Subcutaneous abdominal adipose tissue (tissue), 5 donors: ENCODE data around the gene PHC2.

Source experiments
- H3K27ac ChIP-seq: one replicate; pipeline ENCODE4 v1.7.0; 2013; ENCODE audit warnings: low read depth, mild to moderate bottlenecking, inconsistent platforms, low read length, moderate library complexity
- H3K27me3 ChIP-seq, 5 donors: one replicate each; pipeline ENCODE4 v1.7.0; 2013; ENCODE audit warnings: low read length in 5 of 5, inconsistent platforms in 1 of 5; ENCODE audit not compliant: control insufficient read depth in 5 of 5, insufficient read depth in 4 of 5
- H3K36me3 ChIP-seq, 5 donors: one replicate each; pipeline ENCODE4 v1.7.0; 2013; ENCODE audit warnings: low read length in 5 of 5; ENCODE audit not compliant: control insufficient read depth in 5 of 5, insufficient read depth in 5 of 5
- H3K4me1 ChIP-seq, 5 donors: one replicate each; pipeline ENCODE4 v1.7.0; 2013; ENCODE audit warnings: low read length in 5 of 5, mild to moderate bottlenecking in 3 of 5, moderate library complexity in 1 of 5; ENCODE audit not compliant: control insufficient read depth in 5 of 5, insufficient read depth in 5 of 5
- H3K4me3 ChIP-seq, 5 donors: one replicate each; pipeline ENCODE4 v1.7.0; 2013; ENCODE audit warnings: low read length in 5 of 5, low read depth in 1 of 5
- H3K9ac ChIP-seq, 5 donors: one replicate each; pipeline ENCODE4 v1.7.0; 2013; ENCODE audit warnings: low read length in 5 of 5, mild to moderate bottlenecking in 4 of 5, moderate library complexity in 3 of 5
- H3K9me3 ChIP-seq, 5 donors: one replicate each; pipeline ENCODE4 v1.7.0; 2013; ENCODE audit warnings: low read length in 5 of 5; ENCODE audit not compliant: control insufficient read depth in 5 of 5
- donor health status: healthy.
- donor health status: healthy.
- donor health status: healthy.
- donor health status: healthy.
- donor health status: healthy.

Gene PHC2

GRCh38 chr1:33348676-33349080 is 82.2 kb downstream of the PHC2 start:
- H3K4me1 ChIP-seq: peaks cover 9 to 63% (median 47%) of the 10 kb centered on the region in 5 donors
- no peaks in the 10 kb centered on the region for H3K27me3 ChIP-seq
- peak overlapping the region; percentile 87 for H3K27ac ChIP-seq
- H3K36me3 ChIP-seq: peaks cover 0 to 8% (median 0%) of the 10 kb centered on the region in 5 donors
- peak overlapping the region; percentile 76 to 88 (median 83) for H3K9ac ChIP-seq
- H3K4me3 ChIP-seq: peak overlapping the region; percentile 80 to 94 (median 85)
- no peaks in the 10 kb centered on the region for H3K9me3 ChIP-seq

GRCh38 chr1:33348194-33348593 is 82.7 kb downstream of the PHC2 start:
- Histone ChIP-seq H3K36me3 (peaks cover 0 to 8% (median 0%) of the 10 kb centered on the region in 5 donors), H3K4me3 (peak overlapping the region; percentile 80 to 94 (median 85)), H3K9ac (peak overlapping the region in 4 of 5 donors; percentile 83 to 88 (median 85)), H3K9me3 (no peaks in the 10 kb centered on the region), H3K4me1 (peaks cover 9 to 68% (median 52%) of the 10 kb centered on the region in 5 donors), H3K27ac (peak overlapping the region; percentile 87), H3K27me3 (no peaks in the 10 kb centered on the region)

- Histone ChIP-seq H3K9ac (peak overlapping the region in 4 of 5 donors; percentile 53 to 87 (median 71)), H3K27ac (peak overlapping the region; percentile 87), H3K4me3 (peak overlapping the region; percentile 80 to 94 (median 85)), H3K27me3 (no peaks in the 10 kb centered on the region), H3K36me3 (peaks cover 0 to 8% (median 0%) of the 10 kb centered on the region in 5 donors), H3K4me1 (peaks cover 9 to 73% (median 57%) of the 10 kb centered on the region in 5 donors), H3K9me3 (no peaks in the 10 kb centered on the region)
These were observed 83.3 kb downstream of the PHC2 start for GRCh38 chr1:33347650-33347992.

- Histone ChIP-seq H3K4me3 (peak overlapping the region; percentile 80 to 94 (median 85)), H3K4me1 (peaks cover 12 to 78% (median 62%) of the 10 kb centered on the region in 5 donors), H3K9ac (peak overlapping the region in 4 of 5 donors; percentile 53 to 87 (median 71)), H3K36me3 (peaks cover 0 to 8% (median 1%) of the 10 kb centered on the region in 5 donors), H3K27me3 (no peaks in the 10 kb centered on the region), H3K27ac (peak overlapping the region; percentile 87), H3K9me3 (no peaks in the 10 kb centered on the region)
These were observed 83.8 kb downstream of the PHC2 start for GRCh38 chr1:33346927-33347649.

GRCh38 chr1:33346533-33346926 is 84.4 kb downstream of the PHC2 start:
- Histone ChIP-seq H3K4me1 (peaks cover 18 to 84% (median 68%) of the 10 kb centered on the region in 5 donors), H3K36me3 (peaks cover 0 to 9% (median 5%) of the 10 kb centered on the region in 5 donors), H3K27ac (peak overlapping the region; percentile 87), H3K4me3 (peak overlapping the region in 3 of 5 donors; percentile 49 to 94 (median 80)), H3K9ac (peak overlapping the region in 3 of 5 donors; percentile 31 to 59 (median 49)), H3K9me3 (no peaks in the 10 kb centered on the region), H3K27me3 (no peaks in the 10 kb centered on the region)

GRCh38 chr1:33344896-33345560 is 85.9 kb downstream of the PHC2 start:
- H3K9me3 ChIP-seq: no peaks in the 10 kb centered on the region
- H3K4me1 ChIP-seq: peaks cover 27 to 89% (median 76%) of the 10 kb centered on the region in 5 donors
- H3K27ac ChIP-seq: peak overlapping the region; percentile 87
- H3K4me3 ChIP-seq: no peak overlapping the region
- H3K36me3 ChIP-seq: peaks cover 0 to 12% (median 5%) of the 10 kb centered on the region in 5 donors
- H3K9ac ChIP-seq: no peak overlapping the region
- H3K27me3 ChIP-seq: no peaks in the 10 kb centered on the region

GRCh38 chr1:33343539-33343938 is 87.4 kb downstream of the PHC2 start:
- peaks cover 0 to 12% (median 5%) of the 10 kb centered on the region in 5 donors for H3K36me3 ChIP-seq
- no peaks in the 10 kb centered on the region for H3K27me3 ChIP-seq
- peaks cover 37 to 98% (median 85%) of the 10 kb centered on the region in 5 donors for H3K4me1 ChIP-seq
- no peaks in the 10 kb centered on the region for H3K9me3 ChIP-seq
- no peak overlapping the region for H3K4me3 ChIP-seq
- peak overlapping the region; percentile 87 for H3K27ac ChIP-seq
- H3K9ac ChIP-seq: peak overlapping the region in 1 of 5 donors; percentile 44

DNA sequence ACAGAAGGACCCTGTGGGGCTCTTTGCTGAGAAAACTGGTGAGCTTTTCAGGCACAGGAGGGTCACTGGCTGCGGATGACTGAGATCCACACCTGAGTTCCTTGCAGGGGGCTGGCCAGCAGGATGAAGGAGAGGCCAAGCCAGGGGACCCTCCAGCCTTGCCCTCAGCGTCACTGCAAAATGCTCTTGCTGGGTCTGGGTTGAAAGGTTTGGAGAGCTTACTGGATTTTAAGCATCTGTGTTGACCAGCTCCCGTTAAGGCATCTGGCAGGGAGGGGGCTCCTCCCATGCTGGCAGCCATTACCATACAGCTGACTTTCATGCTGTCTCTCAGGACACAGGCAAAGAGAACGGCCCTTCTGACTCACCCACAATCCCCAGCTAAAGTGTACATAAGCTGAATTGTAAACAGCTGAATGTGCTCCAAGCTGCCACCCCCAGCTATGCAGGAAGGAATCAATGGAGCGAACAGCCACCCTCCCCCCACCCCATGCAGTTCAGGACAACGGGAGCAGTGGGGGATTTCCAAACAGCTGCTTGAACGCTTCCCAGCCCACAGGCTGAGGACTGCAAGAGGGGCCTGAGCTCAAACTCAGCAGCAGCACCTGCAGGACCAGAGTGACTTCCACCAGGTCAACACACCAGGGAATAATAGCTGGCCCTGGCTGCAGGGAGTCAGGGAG is 88.7 kb downstream of the PHC2 start:
- H3K9ac ChIP-seq: peak overlapping the region in 1 of 5 donors; percentile 40
- no peaks in the 10 kb centered on the region for H3K9me3 ChIP-seq
- H3K4me1 ChIP-seq: peaks cover 40 to 98% (median 85%) of the 10 kb centered on the region in 5 donors
- peak overlapping the region; percentile 63 for H3K27ac ChIP-seq
- H3K36me3 ChIP-seq: peaks cover 0 to 12% (median 5%) of the 10 kb centered on the region in 5 donors
- peak overlapping the region in 4 of 5 donors; percentile 2 to 38 (median 24) for H3K4me3 ChIP-seq
- H3K27me3 ChIP-seq: no peaks in the 10 kb centered on the region

- Histone ChIP-seq H3K27ac (peak overlapping the region; percentile 63), H3K9ac (peak overlapping the region in 2 of 5 donors; percentile 2 to 53), H3K27me3 (no peaks in the 10 kb centered on the region), H3K4me1 (peaks cover 37 to 93% (median 77%) of the 10 kb centered on the region in 5 donors), H3K4me3 (no peak overlapping the region), H3K36me3 (peaks cover 0 to 12% (median 5%) of the 10 kb centered on the region in 5 donors), H3K9me3 (no peaks in the 10 kb centered on the region)
These were observed 89.7 kb downstream of the PHC2 start for GRCh38 chr1:33341190-33341589.
